ENCODE measurements around the gene CCDC146.

DNA sequence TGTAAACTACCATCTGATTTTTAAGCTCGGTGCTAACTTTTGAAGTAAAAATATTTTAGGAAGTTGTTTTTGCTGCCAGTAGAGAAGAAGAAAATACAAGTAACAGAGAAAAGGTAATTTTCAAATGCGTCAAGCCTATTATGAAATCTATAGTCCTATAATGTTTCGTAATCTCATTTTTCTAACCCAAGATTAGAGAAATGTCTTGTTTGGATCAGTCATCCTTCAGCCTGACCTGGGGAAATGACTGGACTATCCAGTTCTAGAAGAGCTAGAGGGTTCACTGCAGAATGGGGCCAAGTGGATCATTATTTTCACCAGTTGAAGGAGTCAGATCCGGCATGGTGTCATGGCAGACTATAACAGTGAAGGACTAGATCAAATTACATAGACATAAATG lies 139.9 kb downstream of the CCDC146 start:
- TF ChIP-seq, protein P1, sequence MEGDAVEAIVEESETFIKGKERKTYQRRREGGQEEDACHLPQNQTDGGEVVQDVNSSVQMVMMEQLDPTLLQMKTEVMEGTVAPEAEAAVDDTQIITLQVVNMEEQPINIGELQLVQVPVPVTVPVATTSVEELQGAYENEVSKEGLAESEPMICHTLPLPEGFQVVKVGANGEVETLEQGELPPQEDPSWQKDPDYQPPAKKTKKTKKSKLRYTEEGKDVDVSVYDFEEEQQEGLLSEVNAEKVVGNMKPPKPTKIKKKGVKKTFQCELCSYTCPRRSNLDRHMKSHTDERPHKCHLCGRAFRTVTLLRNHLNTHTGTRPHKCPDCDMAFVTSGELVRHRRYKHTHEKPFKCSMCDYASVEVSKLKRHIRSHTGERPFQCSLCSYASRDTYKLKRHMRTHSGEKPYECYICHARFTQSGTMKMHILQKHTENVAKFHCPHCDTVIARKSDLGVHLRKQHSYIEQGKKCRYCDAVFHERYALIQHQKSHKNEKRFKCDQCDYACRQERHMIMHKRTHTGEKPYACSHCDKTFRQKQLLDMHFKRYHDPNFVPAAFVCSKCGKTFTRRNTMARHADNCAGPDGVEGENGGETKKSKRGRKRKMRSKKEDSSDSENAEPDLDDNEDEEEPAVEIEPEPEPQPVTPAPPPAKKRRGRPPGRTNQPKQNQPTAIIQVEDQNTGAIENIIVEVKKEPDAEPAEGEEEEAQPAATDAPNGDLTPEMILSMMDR (conservative IDR thresholded peaks at IDR 0.05 in 1 of 2, IDR thresholded peaks at IDR 0.05 in 1 of 2; ENCODE audit: extremely low read depth in 1 of 2, insufficient read depth in 1 of 2, low read depth in 1 of 2, low read length in 2 of 2): no peak
- TF ChIP-seq EZH2 (IDR thresholded peaks at IDR 0.05; ENCODE audit: borderline replicate concordance, low read length): no peak
